Peyer's patch (tissue), 4 donors: ENCODE measurements around the gene VNN1. TPM values are rescaled to one million over a fixed set of nuclear protein-coding genes. Genes with fewer than 3 reads are reported as not detected.
"Not testable (repeated sequence)": the region's sequence is repeated elsewhere in the genome, so short reads cannot be mapped to it uniquely, and the experiment has no call there.

ENCODE experiments used
- DNase-seq, 3 donors: peaks; one replicate each; pipeline ENCODE4 v3.0.0-alpha.2; 2017 to 2019
- H3K27ac ChIP-seq, 4 donors: fragments of 200-600 bp; sonication (generic); one replicate each; pipeline ENCODE4 v1.5.1; 2016 to 2019
- H3K27me3 ChIP-seq, 2 donors: fragments of 200-600 bp; sonication (generic); one replicate each; pipeline ENCODE4 v1.5.1; 2019
- H3K36me3 ChIP-seq, 3 donors: fragments of 200-600 bp; sonication (generic); one replicate each; pipeline ENCODE4 v1.5.1; 2016 to 2019
- H3K4me1 ChIP-seq, 4 donors: fragments of 200-600 bp; sonication (generic); one replicate each; pipeline ENCODE4 v1.5.1; 2016 to 2019
- H3K4me3 ChIP-seq, 4 donors: fragments of 200-600 bp; sonication (generic); 1 replicate in 3 of 4; 2 replicates in 1 of 4; pipeline ENCODE4 v1.5.1; 2016 to 2019; ENCODE audit warnings: mild to moderate bottlenecking in 1 of 4
- H3K9me3 ChIP-seq, 4 donors: fragments of 200-600 bp; sonication (generic); one replicate each; pipeline ENCODE4 v1.5.1; 2016 to 2019; ENCODE audit warnings: mild to moderate bottlenecking in 1 of 4
- CTCF ChIP-seq, 6 experiments: fragments of 450-650 bp in 4 of 6; fragments of 200-600 bp in 2 of 6; sonication (generic) in 1 of 6; IDR thresholded peaks; one replicate each; pipeline ENCODE4 v1.5.1; 2017 to 2019; ENCODE audit warnings: antibody characterized with exemption in 6 of 6, mild to moderate bottlenecking in 3 of 6, moderate library complexity in 1 of 6
- POLR2A ChIP-seq, 2 donors: fragments of 450-650 bp; IDR thresholded peaks; one replicate each; pipeline ENCODE4 v1.5.1; 2017; ENCODE audit warnings: antibody characterized with exemption in 2 of 2, mild to moderate bottlenecking in 2 of 2, moderate library complexity in 2 of 2
- total RNA-seq, 4 donors: library from RNA; depleted of rRNA; stranded (reverse); fragments of >200 nt; gene quantifications; one replicate each; pipeline ENCODE4 v1.1.0, GENCODE V29; 2016

VNN1 gene
- total RNA-seq, 4 donors from 2014 or later = 4.1 to 296 (median 96.2) TPM

- H3K4me1 ChIP-seq = no peaks in the 10 kb centered on the region
- no peaks in the 10 kb centered on the region for H3K9me3 ChIP-seq
- DNase-seq = no peak
- TF ChIP-seq CTCF (IDR thresholded peaks at IDR 0.05) (no peak), POLR2A (IDR thresholded peaks at IDR 0.05) (no peak)
- H3K27ac ChIP-seq = peak overlapping the region in 1 of 4 donors; percentile 7
- no peaks in the 10 kb centered on the region for H3K27me3 ChIP-seq
- peak overlapping the region in 2 of 4 donors; percentile 21 to 59 for H3K4me3 ChIP-seq
- no peaks in the 10 kb centered on the region for H3K36me3 ChIP-seq
Observed at GRCh38 chr6:132712366-132712765, 1.5 kb downstream of the VNN1 start.

GRCh38 chr6:132708771-132709170, 5.1 kb downstream of the VNN1 start:
- no peak overlapping the region for H3K4me3 ChIP-seq
- H3K27ac ChIP-seq = no peak overlapping the region
- no peaks in the 10 kb centered on the region for H3K4me1 ChIP-seq
- H3K36me3 ChIP-seq = no peaks in the 10 kb centered on the region
- peaks cover 0 to 6% (median 0%) of the 10 kb centered on the region in 4 donors for H3K9me3 ChIP-seq
- no peak for DNase-seq
- TF ChIP-seq POLR2A (IDR thresholded peaks at IDR 0.05) (no peak), CTCF (IDR thresholded peaks at IDR 0.05) (no peak)
- no peaks in the 10 kb centered on the region for H3K27me3 ChIP-seq

GRCh38 chr6:132708002-132708401, 5.9 kb downstream of the VNN1 start:
- no peak for DNase-seq
- Histone ChIP-seq H3K27me3 (no peaks in the 10 kb centered on the region), H3K36me3 (no peaks in the 10 kb centered on the region), H3K4me3 (no peak overlapping the region), H3K4me1 (no peaks in the 10 kb centered on the region), H3K27ac (no peak overlapping the region), H3K9me3 (peaks cover 0 to 6% (median 0%) of the 10 kb centered on the region in 4 donors)
- TF ChIP-seq POLR2A (IDR thresholded peaks at IDR 0.05) (no peak), CTCF (IDR thresholded peaks at IDR 0.05) (no peak)

- not testable (repeated sequence) for H3K27me3 ChIP-seq, H3K4me1 ChIP-seq, H3K36me3 ChIP-seq, H3K4me3 ChIP-seq, H3K27ac ChIP-seq, DNase-seq, H3K9me3 ChIP-seq
Observed at GRCh38 chr6:132706756-132707155, 7.1 kb downstream of the VNN1 start.

- H3K27me3 ChIP-seq = no peaks in the 10 kb centered on the region
- H3K27ac ChIP-seq = no peak overlapping the region
- no peaks in the 10 kb centered on the region for H3K4me1 ChIP-seq
- TF ChIP-seq POLR2A (IDR thresholded peaks at IDR 0.05) = no peak
- no peak for TF ChIP-seq CTCF (IDR thresholded peaks at IDR 0.05)
- H3K36me3 ChIP-seq = no peaks in the 10 kb centered on the region
- no peak for DNase-seq
- peaks cover 0 to 6% (median 0%) of the 10 kb centered on the region in 4 donors for H3K9me3 ChIP-seq
- no peak overlapping the region for H3K4me3 ChIP-seq
Observed at GRCh38 chr6:132703936-132704335, 9.9 kb downstream of the VNN1 start.

GRCh38 chr6:132698608-132699007, 15.2 kb downstream of the VNN1 start:
- no peak for TF ChIP-seq CTCF (IDR thresholded peaks at IDR 0.05)
- no peak for TF ChIP-seq POLR2A (IDR thresholded peaks at IDR 0.05)
- H3K36me3 ChIP-seq = no peaks in the 10 kb centered on the region
- H3K4me3 ChIP-seq = no peak overlapping the region
- no peaks in the 10 kb centered on the region for H3K27me3 ChIP-seq
- DNase-seq = no peak
- H3K27ac ChIP-seq = no peak overlapping the region
- H3K4me1 ChIP-seq = no peaks in the 10 kb centered on the region
- H3K9me3 ChIP-seq = peaks cover 0 to 7% (median 0%) of the 10 kb centered on the region in 4 donors
